Liver (tissue), 9 donors: Measurements from ENCODE around the gene ORM2. TPM values are rescaled to one million over a fixed set of nuclear protein-coding genes. Genes with fewer than 3 reads are reported as not detected.

Experiments used
- DNase-seq: peaks from one replicate; pipeline ENCODE4 v3.0.0-alpha.2; 2017; ENCODE audit warnings: low spot score
- H3K27ac ChIP-seq, 2 donors: one replicate each; pipeline ENCODE4 v1.7.0; 2013; ENCODE audit warnings: inconsistent platforms in 2 of 2, low read length in 2 of 2, control low read depth in 1 of 2, low read depth in 1 of 2, mild to moderate bottlenecking in 1 of 2
- H3K27me3 ChIP-seq, 4 donors: one replicate each; pipeline versions ENCODE4 v1.6.1 to v1.7.0; 2013; ENCODE audit warnings: low read length in 3 of 4, inconsistent platforms in 1 of 4, mild to moderate bottlenecking in 1 of 4, moderate library complexity in 1 of 4; ENCODE audit not compliant: control insufficient read depth in 4 of 4, insufficient read depth in 4 of 4
- H3K36me3 ChIP-seq, 4 donors: one replicate each; pipeline versions ENCODE4 v1.6.1 to v1.7.0; 2013; ENCODE audit warnings: low read length in 3 of 4, mild to moderate bottlenecking in 3 of 4, low read depth in 1 of 4, moderate library complexity in 1 of 4; ENCODE audit not compliant: control insufficient read depth in 4 of 4, insufficient read depth in 3 of 4
- H3K4me1 ChIP-seq, 4 donors: one replicate each; pipeline versions ENCODE4 v1.6.1 to v1.7.0; 2013; ENCODE audit warnings: low read length in 3 of 4, mild to moderate bottlenecking in 3 of 4, moderate library complexity in 1 of 4; ENCODE audit not compliant: control insufficient read depth in 4 of 4, insufficient read depth in 4 of 4
- H3K4me3 ChIP-seq, 3 donors: one replicate each; pipeline versions ENCODE4 v1.6.1 to v1.7.0; 2013; ENCODE audit warnings: low read length in 3 of 3, control low read depth in 1 of 3, low read depth in 1 of 3, mild to moderate bottlenecking in 1 of 3
- H3K9ac ChIP-seq, 2 donors: one replicate each; pipeline ENCODE4 v1.7.0; 2013; ENCODE audit warnings: low read length in 2 of 2, mild to moderate bottlenecking in 2 of 2, moderate library complexity in 2 of 2, control low read depth in 1 of 2, low read depth in 1 of 2
- H3K9me3 ChIP-seq, 4 donors: one replicate each; pipeline versions ENCODE4 v1.6.1 to v1.7.0; 2013; ENCODE audit warnings: low read length in 3 of 4; ENCODE audit not compliant: control insufficient read depth in 4 of 4
- CTCF ChIP-seq: fragments of 150-350 bp; IDR thresholded peaks from 2 replicates; pipeline ENCODE4 v1.5.1; 2017; ENCODE audit warnings: improper control_type of control experiment, low read depth, low read length; ENCODE audit not compliant: missing input control
- FOXA1 ChIP-seq: IDR thresholded peaks from 2 replicates; pipeline ENCODE4 v1.6.1; 2016; ENCODE audit warnings: antibody characterized with exemption
- FOXA2 ChIP-seq: IDR thresholded peaks from 2 replicates; pipeline ENCODE4 v1.6.1; 2016; ENCODE audit warnings: antibody characterized with exemption
- GABPA ChIP-seq, 2 donors: IDR thresholded peaks in 1 of 2; conservative IDR thresholded peaks in 1 of 2; 2 replicates each; pipeline ENCODE4 v1.6.1; 2016; ENCODE audit warnings: antibody characterized with exemption in 2 of 2, mild to moderate bottlenecking in 1 of 2, moderate library complexity in 1 of 2
- HNF4G ChIP-seq: IDR thresholded peaks from 2 replicates; pipeline ENCODE4 v1.6.1; 2016; ENCODE audit warnings: antibody characterized with exemption
- JUND ChIP-seq, 2 donors: IDR thresholded peaks; 2 replicates each; pipeline ENCODE4 v1.6.1; 2016; ENCODE audit warnings: antibody characterized with exemption in 2 of 2
- REST ChIP-seq: IDR thresholded peaks from 2 replicates; pipeline ENCODE4 v1.6.1; 2016; ENCODE audit warnings: antibody characterized with exemption, mild to moderate bottlenecking
- YY1 ChIP-seq: IDR thresholded peaks from 2 replicates; pipeline ENCODE4 v1.6.1; 2016; ENCODE audit warnings: antibody characterized with exemption, mild to moderate bottlenecking
- WGBS: extraction: QIAGEN DNeasy Blood & Tissue Kit; methylation state at CpG from one replicate; pipeline ENCODE4 v1.1.7; 2013; 5-methylcytosine and 5-hydroxymethylcytosine counted together
- polyA plus RNA-seq, 2 donors: library from polyadenylated mRNA; stranded (reverse) in 1 of 2; unstranded in 1 of 2; fragments of 200-250 nt in 1 of 2; fragments of >200 nt in 1 of 2; fragmentation: Nextera tagmentation in 1 of 2; extraction: Ambion mirVana in 1 of 2; gene quantifications; one replicate each; pipeline versions ENCODE4 v1.2.1 to v1.2.3, GENCODE V29; 2013 to 2015
- total RNA-seq, 2 donors: library from RNA; depleted of rRNA; stranded (reverse); fragments of >200 nt; gene quantifications; one replicate each; pipeline ENCODE4 v1.2.3, GENCODE V29; 2014
- TF ChIP-seq, protein P1 (sequence below): IDR thresholded peaks from 2 replicates; pipeline ENCODE4 v1.6.1; 2016; ENCODE audit warnings: antibody characterized with exemption
- TF ChIP-seq, protein P2 (sequence below): IDR thresholded peaks from 2 replicates; pipeline ENCODE4 v1.6.1; 2016; ENCODE audit warnings: antibody characterized with exemption
- donor health status: healthy.
- donor health status: healthy.
- donor health status: healthy.
- donor health status: healthy.
- donor health status: healthy.

ORM2 gene
- total and polyA plus RNA-seq, 4 donors = 276 to 7,373 (median 5,310) TPM

GRCh38 chr9:114346146-114346545 lies 16.5 kb downstream of the ORM2 start:
- H3K36me3 ChIP-seq = peaks cover 11 to 85% (median 65%) of the 10 kb centered on the region in 4 donors

More at GRCh38 chr9:114346146-114346545, 16.5 kb downstream of the ORM2 start:
- no peaks in the 10 kb centered on the region for H3K27me3 ChIP-seq
- no peak overlapping the region for H3K27ac ChIP-seq
- no peaks in the 10 kb centered on the region for H3K9me3 ChIP-seq
- no peak for DNase-seq
- H3K9ac ChIP-seq = no peak overlapping the region
- H3K4me1 ChIP-seq = peaks cover 0 to 4% (median 0%) of the 10 kb centered on the region in 4 donors
- no peak for TF ChIP-seq YY1
- TF ChIP-seq FOXA1 = no peak
- TF ChIP-seq HNF4G = no peak
- TF ChIP-seq, protein P1, sequence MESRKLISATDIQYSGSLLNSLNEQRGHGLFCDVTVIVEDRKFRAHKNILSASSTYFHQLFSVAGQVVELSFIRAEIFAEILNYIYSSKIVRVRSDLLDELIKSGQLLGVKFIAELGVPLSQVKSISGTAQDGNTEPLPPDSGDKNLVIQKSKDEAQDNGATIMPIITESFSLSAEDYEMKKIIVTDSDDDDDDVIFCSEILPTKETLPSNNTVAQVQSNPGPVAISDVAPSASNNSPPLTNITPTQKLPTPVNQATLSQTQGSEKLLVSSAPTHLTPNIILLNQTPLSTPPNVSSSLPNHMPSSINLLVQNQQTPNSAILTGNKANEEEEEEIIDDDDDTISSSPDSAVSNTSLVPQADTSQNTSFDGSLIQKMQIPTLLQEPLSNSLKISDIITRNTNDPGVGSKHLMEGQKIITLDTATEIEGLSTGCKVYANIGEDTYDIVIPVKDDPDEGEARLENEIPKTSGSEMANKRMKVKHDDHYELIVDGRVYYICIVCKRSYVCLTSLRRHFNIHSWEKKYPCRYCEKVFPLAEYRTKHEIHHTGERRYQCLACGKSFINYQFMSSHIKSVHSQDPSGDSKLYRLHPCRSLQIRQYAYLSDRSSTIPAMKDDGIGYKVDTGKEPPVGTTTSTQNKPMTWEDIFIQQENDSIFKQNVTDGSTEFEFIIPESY = no peak
- no peak for TF ChIP-seq GABPA (IDR thresholded peaks at IDR 0.05 in 1 of 2, conservative IDR thresholded peaks at IDR 0.05 in 1 of 2)
- TF ChIP-seq, protein P2, sequence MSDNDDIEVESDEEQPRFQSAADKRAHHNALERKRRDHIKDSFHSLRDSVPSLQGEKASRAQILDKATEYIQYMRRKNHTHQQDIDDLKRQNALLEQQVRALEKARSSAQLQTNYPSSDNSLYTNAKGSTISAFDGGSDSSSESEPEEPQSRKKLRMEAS = no peak
- no peak for TF ChIP-seq REST
- no peak for TF ChIP-seq FOXA2
- no peak for TF ChIP-seq JUND (IDR thresholded peaks at IDR 0.05)
- TF ChIP-seq CTCF = no peak
- WGBS = 87% methylated on average over 11 of the region's 11 CpGs
- no peak overlapping the region for H3K4me3 ChIP-seq
